HG03066 (cell line): ENCODE data around the gene PSMA7.
"Not testable (repeated sequence)": the region's sequence is repeated elsewhere in the genome, so short reads cannot be mapped to it uniquely, and the experiment has no call there.

Source experiments
- ATAC-seq: cut with Tn5 transposase; IDR thresholded peaks from one replicate; pipeline ENCODE4 v1.9.1; 2021; ENCODE audit warnings: low read depth; ENCODE audit not compliant: unreplicated experiment

Gene PSMA7

DNA sequence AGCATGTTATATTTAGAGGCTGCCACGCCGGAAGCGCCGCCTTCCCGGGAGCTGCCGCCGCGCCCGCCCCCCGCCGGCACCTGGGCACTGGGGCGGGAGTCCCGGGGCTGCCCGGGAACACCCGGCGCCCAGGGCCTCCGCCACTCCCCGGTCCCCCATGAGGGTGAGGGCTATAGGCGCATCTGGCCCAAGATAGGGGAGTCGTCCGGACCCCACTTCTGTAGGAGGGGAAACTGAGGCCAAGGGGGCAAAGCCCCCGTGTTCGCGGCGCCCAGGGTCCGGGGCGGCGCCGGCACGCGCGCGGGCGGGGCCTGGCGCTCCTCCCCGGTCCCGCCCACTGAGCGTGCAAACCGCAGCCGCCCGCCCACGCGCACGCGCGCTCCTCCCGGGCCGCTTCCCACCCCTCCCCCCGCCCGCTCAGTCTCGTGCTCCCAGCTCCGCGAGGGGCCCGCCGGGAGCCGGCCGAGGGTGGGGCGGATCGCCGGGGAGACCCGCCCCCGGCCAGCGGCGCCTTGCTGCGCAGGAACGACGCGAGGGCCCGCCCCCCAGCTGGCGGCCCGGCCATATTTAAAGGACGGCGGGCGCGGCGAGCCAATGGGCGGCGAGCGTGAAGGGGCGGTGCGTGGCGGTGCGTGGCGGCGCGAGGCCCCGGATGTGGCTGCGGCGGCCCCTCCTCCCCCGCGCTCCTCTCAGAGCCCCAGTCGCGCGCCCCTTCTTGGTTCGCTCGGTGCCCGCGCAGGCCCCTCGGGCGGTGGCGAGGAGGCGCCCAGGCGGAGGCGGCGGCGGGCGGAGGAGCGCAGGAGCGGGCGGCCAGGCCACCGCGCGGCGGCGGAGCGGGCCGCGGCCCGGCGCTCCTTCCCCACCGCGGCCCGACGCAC, 21.2 kb downstream of the PSMA7 start, which contains the start of gene LSM14B:
Gene LSM14B, plus strand, starts transcription at position 700 of the 878 bp plus-strand sequence. CDS start 192 bp downstream, outside the sequence.
- peak; percentile 72 for ATAC-seq

DNA sequence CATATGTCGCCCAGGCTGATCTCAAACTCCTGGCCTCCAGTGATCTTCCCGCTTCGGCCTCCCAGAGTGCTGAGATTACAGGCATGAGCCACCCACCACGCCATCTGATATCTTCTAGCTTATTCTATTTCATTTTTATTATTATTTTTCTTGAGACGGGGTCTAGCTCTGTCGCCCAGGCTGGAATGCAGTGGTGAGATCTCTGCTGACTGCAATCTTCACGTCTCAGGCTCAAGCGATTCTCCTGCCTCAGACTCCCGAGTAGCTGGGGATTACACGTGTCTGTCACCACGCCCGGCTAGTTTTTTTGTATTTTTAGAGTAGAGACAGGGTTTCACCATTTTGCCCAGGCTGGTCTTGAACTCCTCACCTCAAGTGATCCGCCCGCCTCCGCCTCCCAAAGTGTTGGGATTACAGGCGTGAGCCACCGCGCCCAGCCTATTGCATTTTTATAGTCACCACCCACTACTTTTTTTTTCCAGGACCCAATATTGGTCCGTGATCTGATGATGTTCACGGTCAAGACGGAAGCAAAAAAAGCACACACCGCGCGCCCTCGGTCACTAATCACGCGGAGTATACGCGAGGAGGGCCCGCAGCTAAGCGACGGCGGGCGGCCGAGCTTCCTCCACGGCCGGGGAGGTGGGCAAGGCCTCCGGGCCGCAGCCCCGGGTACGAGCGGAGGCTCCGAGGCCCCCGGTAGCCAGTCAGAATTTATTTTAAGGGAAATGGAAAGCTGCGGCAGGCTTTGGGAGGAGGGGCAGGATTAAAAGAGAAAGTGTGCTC, 22.0 kb downstream of the PSMA7 start:
- peak; percentile 17 for ATAC-seq

DNA sequence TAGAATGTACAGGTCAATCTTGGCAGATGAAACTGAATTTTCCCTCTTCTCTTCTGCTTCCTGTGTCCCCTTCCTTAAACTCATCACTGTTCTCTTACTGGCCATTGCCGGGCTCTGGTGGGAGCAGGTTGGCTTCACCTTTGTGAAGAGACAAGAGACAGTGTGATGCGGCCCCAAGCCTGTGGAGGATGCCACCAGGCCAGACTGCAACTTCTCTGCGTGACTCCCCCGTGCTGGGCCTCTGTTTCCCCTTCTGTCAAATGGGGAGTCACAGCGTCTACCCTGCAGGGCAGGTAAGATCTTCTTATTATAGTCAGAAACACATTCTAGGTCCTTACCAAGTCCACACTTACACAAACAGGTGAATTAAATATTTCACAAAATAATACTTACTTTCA, 22.8 kb downstream of the PSMA7 start:
- ATAC-seq: no peak

DNA sequence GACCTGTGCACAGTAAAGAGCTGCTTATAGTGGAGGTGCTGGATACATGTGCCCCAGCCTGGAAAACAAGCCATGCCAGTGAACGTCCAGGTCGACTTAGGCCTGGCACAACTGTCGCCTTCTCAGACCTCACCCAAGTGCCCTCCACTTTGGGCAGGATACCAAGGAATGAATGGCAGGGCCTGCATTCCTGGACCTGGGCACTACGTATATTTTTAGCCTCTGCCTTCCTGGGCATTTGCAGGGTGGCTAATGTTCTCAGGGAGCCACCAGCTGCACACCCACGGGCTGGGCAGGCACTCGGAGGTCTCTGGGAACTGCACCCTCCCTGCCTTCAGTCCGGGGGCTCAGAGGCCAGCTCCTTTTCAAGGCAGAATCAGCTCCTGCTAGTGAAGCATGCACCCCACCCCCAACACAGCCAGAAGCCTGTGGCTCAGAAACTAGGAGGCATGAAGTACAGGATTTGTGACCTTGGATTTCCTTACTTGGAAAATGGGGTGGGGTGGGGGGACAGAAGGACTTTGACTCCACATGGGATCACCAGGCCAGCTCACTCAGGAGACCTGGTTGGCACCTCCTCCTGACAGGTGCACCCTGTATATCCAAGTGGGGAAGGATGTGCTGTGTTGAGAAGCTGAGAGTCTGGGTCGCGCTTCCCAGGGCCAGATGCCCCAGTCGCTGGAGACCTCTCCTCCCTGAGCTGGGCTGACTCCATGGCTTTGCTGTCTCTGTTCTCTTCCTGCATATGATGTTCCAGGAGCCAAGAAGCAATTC, 23.4 kb downstream of the PSMA7 start:
- ATAC-seq: no peak

DNA sequence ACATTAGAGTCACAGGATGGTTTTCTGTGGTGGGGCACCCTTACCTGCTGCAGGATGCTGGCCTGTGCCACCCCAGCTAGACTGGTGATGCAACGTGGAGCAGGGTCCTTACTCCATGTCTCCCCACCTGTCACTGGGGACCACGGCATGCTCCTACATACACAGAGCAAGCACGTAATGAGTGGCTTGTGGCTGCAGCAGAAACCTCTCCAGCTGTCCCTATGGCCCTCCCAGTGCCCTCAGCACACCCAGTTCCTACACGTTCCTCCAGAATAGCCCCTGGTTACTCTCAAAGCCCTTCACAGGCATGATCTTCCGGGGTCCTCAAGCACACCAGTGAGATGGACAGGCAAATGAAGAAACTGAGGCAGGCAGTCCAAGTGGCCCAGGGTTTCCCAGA, 24.1 kb downstream of the PSMA7 start:
- ATAC-seq: no peak

DNA sequence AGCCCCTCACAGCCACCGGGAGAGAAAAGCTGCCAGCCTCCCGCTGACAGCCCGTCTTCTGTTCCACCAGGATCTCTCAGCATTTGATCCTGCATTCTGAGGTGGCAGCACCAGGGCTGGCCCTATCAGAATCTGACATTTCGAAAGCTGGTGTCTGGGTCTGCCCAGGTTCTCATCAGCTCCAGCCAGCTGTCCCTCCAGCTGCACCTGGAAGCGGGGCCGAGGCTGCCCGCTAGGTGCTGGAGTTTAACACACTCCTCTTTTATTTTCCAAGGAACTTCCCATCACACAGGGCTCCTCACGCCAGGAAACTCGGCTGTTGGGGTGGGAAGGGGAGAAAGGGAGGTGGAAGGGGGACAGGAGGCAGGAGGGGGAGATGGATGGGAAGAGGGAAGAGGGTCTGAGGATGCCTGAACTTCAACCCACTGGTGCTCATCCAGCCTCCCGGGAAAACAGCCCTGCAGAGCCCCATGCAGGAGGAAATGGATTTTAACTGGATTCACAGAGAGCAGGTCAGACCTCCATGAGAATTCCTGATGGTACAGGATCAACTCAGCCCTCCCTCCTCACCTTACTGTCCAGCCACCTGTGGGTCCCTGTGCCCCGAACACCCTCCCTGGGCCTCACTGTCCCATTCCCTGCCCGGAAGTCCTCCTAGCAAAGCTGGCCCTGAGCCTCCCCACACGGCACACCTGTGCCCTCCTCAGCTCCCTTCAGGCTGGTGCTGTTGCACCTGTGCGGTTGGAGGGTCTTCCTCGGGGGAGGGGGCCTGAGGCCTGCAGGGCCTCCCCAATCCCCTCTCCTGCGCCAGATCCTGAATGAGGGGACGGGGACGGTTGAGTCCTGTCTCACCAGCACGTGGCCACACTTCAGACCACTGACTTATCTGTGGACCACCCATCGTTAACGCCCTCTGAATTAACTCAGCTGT, 24.8 kb downstream of the PSMA7 start:
- no peak for ATAC-seq

DNA sequence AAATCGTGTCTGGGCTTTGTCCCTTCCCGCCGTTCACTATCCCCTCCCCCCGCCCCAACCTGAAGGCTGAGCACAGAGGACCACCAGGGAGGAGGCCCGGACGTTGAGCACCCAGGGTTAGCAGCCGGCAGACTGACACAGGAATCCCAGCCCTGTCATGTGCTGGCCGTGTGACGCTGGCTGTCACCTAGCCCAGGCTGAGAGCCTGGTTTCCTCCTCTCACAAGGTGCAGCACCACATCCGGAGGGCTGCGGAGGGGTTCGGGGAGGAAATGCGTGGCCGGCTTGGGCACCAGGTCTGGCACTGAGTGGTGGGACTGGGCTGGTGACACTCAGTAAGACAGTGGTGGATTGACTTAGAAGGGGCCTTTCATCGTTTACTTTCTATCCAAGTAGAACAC, 25.5 kb downstream of the PSMA7 start:
- ATAC-seq: no peak

DNA sequence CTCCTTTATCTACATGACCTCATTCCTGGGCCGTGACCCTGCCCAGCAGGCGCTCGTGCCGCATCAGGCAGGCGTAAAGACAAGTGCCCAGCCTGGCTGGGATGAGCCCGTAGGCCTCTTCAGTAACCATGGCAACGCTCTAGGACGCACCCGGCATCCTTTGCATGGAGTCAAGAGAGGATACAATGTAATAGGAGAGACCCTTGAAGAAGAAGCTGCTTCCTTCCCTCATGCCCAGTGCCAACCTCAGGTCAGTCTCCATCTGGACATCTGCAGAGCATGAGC, 25.9 kb downstream of the PSMA7 start:
- ATAC-seq: no peak

DNA sequence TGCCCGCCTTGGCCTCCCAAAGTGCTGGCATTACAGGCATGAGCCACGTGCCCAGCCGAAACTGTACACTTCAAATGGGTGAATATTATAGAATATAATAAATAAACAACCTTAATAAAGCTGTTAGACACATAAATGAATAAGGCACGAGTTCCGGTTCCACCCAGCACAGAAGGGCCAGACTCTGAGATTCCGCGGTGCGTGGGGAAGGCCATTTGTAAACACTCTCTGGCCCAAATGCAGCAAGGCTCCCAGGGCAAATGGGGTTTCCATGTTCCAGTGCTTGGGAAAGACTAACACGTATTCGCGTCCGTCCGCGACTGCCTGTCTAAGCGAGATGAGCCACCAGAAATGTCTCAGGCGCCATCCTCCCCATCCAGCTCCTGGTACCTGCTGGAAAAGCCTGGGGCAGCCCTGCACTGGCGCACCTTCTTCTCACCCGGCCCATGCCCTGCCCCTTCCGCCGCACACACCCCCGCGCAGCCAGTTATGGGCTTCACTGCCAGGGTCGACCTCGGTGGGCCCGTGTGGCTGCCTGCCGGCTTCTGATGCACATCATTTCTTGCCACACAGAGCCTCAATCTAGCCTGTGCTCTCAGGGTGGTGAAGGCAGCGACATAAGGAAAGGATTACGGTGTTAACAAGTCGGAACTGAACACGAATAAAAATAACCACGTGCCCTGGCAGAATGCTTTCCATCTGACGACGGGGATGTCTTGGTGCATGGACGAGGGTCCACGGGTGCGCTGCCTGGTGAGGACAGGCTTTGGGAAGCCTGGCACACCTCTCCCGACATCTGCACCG, 26.4 kb downstream of the PSMA7 start:
- no peak for ATAC-seq

DNA sequence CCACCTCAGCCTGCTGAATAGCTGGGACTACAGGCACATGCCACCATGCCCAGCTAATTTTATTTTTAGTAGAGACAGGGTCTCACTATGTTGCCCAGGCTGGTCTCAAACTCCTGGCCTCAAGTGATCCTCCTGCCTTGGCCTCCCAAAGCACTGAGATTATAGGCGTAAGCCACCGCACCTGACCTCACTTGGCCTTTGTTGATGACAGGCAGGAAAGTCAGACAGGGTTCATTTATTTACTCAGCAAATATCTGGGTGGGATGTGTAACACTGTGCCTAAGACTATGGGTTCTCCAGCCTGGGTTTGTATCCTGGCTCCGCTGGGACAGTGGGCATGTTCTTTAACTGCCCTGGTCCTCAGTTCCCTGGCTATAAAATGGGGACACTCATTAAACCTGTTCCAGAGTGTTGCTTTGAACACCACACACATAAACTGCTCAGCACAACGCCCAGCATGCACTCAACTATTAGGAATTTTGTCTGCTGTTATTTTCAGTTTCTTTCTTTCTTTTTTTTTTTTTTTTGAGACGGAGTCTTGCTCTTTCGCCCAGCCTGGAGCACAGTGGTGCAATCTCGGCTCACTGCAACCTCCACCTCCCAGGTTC, 27.3 kb downstream of the PSMA7 start:
- ATAC-seq: not testable (repeated sequence)

DNA sequence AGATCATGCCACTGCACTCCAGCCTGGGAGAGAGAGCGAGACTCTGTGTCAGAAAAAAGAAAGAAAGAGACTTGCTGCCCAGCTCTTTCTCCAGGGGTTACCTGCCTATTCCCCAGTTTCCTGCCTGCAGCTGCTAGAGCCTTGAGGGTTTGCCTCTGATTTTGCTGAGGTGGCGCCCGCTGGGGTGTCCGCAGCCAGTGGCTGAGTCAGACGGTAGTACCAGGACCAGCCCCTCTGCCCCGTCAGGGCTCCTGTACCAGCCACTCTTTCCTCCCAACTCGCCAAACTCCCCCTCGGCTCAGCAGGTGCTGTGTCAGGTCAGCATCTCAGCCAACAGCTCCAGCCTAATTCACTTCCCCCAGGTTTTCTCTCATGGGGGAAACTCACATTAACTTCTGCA, 28.3 kb downstream of the PSMA7 start:
- ATAC-seq: no peak

DNA sequence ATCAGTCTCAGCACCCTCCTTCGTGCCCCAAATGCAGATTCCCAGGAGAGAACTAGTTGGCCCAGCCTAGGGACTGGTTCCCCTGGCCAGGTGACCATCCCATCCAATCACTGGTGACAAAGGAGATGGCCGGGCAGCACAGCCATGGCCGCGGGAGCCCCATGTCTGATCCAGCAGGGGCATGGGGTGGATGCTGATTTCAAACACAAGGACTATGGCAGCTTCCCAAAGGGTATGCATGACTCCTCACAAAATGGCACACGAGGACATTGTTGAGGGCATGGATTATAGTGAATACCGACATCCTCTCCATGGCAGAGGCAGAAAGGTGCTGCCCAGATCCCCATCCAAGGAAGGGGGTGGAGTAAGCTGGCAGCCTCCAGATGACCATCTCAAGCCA, 30.8 kb downstream of the PSMA7 start:
- no peak for ATAC-seq

DNA sequence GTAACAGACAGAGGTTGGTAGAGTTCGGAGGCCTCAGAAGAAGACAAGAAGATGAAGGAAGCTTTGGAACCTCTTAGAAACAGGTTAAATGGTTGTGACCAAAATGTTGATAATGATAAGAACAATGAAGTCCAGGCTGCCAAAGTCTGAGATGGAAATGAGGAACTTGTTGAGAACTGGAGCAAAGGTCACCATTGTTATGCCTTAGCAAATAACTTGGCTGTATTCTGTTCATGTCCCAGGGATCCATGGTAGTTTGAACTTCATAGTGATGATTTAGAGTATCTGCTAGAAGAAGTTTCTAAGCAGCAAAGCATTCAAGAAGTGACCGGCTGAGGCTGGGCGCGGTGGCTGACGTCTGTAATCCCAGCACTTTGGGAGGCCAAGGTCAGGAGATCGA, 32.0 kb downstream of the PSMA7 start:
- ATAC-seq: no peak

DNA sequence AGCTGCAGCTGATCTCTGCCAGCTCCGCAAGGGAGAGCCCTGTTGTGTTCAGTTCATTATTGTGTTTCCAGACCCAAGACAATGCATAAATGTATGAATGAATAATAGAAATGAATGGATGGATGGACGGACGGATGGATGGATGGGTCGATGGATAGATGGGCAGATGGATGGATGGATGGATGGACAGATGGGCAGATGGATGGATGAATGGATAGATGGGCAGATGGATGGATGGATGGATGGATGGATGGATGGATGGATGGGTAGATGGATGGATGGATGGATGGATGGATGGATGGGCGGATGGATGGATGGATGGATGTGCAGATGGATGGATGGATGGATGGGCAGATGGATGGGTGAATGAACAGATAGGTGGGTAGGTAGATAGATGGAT, 37.6 kb downstream of the PSMA7 start:
- ATAC-seq: no peak

DNA sequence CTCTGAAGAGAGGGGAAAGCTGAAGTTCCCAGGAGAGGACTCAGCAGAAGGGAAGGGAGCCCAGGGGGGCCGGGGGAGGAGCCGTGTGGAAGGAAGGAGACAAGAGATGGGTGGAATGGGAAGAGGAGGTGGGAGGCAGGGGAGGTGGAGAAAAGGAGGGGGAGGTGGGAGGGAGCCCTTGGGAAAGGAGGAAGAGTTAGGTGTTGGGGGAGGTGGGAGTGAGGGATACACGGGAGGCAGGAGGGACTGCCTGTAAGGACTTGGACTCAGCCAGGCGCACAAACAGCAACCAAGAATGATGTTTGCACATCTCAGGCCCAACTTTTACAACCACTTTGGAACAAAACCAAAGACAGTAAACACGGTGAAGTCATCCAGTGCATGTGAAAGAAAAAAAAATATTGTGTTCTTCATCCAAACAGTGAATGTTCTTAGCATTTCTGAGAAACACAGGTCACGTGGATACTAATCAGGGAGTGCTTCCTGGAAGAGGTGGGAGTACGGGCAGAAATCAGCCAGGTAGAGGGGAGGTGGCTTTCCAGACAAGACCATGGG, 38.3 kb downstream of the PSMA7 start:
- no peak for ATAC-seq

DNA sequence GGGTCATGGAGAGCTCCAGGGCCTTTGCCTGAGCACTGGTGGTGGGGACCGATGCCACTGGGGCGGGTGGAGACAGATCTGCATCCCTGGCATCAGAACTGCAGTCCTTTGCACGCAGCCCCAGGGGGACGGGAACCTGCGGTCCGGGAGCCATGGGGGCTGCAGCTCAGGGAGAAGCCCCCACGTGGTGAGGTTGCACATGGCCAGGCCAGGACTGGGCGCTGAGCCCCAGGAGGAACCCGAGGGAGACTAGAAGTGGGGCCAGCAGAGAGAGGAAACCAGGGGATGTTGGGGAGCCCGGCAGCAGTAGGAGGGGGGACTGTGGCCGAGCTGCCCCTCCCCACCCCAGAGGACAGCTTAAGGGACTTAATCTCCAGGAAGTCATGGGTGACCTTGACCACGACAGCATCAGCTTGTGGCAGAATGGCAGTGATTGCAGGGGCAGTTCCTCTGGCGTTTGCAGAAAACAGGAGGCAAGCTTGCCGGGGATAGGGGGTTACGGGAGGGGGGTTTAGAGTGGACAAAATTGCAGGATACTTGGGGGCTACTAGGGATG, 38.9 kb downstream of the PSMA7 start:
- no peak for ATAC-seq

DNA sequence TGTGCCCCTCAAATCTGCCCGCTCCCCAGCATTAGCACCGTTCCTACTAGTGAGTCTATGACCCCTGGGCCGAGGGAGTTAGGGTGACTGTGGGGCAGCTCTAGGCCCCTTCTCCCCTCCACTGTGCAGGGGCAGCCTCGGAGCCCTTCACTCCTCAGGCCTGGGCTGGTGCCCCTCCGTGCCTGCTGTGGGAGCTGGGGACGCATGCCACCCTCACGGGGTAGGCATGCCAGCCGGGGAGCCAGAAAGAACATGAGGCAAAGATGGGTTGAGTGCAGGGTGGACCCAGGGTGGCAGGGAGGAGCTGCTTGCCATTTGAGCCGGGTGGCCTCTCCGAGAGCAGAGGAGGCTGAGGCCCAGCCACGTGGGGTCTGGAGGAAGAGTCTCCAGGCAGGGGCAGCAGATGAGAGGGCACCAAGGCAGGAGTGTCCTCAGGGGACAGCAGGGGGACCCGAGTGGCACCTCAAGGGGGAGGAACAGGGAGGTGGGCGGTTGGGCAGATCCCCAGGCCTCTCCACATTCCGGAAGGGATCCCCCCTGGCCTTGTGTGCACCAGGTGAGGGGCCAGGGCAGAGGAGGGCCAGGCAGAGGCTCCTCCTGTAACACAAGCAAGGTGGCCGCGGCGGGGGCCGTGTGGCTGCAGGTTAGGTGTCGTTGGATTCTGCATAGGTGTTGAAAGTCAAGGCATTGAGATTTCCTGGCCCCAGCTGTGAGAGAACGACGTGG, 39.5 kb downstream of the PSMA7 start:
- ATAC-seq: no peak

DNA sequence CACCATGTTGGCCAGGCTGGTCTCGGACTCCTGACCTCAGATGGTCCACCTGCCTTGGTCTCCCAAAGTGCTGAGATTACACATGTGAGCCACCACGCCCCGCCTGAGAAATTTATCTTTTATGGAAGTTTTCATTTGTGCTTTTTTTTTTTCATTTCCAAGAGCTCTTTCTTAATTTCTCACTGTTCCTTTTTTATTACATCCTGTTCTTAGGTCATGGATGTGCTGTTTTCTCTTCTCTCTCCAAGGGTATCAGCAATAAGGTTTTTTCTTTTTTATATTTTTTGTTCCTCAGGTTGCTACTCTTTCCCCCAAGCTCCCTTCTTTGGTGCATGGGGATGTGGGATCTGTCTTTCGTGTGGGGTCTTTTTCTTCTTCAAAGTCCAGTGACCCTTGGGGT, 42.1 kb downstream of the PSMA7 start:
- no peak for ATAC-seq
